OCI-LY7 (cell line): ENCODE measurements around the gene FRAT1. TPM values are rescaled to one million over a fixed set of nuclear protein-coding genes. Genes with fewer than 3 reads are reported as not detected.
"Not testable (repeated sequence)": the region's sequence is repeated elsewhere in the genome, so short reads cannot be mapped to it uniquely, and the experiment has no call there.

Source experiments
- BruUV-seq: library from RNA; stranded (reverse); fragments of 400-500 nt; replicated peaks from 2 replicates; lab custom pipeline; 2021; lab: Mats Ljungman, UMichigan
- CTCF ChIA-PET: fragments of 300-600 bp; sonication (Branson Sonifier 250); formaldehyde crosslinking; loops from one replicate; lab custom pipeline; 2022; ENCODE audit warnings: antibody characterized with exemption; ENCODE audit not compliant: unreplicated experiment; lab: Charles Lee
- POLR2A ChIA-PET: fragments of 300-600 bp; sonication (Branson Sonifier 250); formaldehyde crosslinking; loops from one replicate; lab custom pipeline; 2022; ENCODE audit warnings: antibody characterized with exemption; lab: Charles Lee
- DNase-seq: peaks from one replicate; pipeline ENCODE4 v3.0.0-alpha.2; 2015; ENCODE audit warnings: low spot score
- H2AFZ ChIP-seq: fragments of 200-600 bp; sonication (generic), shearing (Covaris generic); 2 replicates; pipeline ENCODE4 v1.6.1; 2014; ENCODE audit warnings: mild to moderate bottlenecking, antibody characterized with exemption, low read length, moderate library complexity
- H3K27ac ChIP-seq: fragments of 200-600 bp; sonication (generic); 2 replicates; pipeline ENCODE4 v1.5.1; 2014; ENCODE audit warnings: mixed run types, low read depth, mild to moderate bottlenecking, moderate library complexity, low read length, inconsistent platforms; ENCODE audit not compliant: poor library complexity, severe bottlenecking
- H3K36me3 ChIP-seq: fragments of 200-600 bp; sonication (generic); 2 replicates; pipeline ENCODE4 v1.6.1; 2014; ENCODE audit warnings: mild to moderate bottlenecking, antibody characterized with exemption, low read length, moderate library complexity, mixed read lengths; ENCODE audit not compliant: insufficient read depth
- H3K4me1 ChIP-seq: fragments of 200-600 bp; sonication (generic); 2 replicates; pipeline ENCODE4 v1.5.1; 2014; ENCODE audit warnings: mild to moderate bottlenecking, low read length; ENCODE audit not compliant: insufficient read depth, poor library complexity, severe bottlenecking
- H3K4me2 ChIP-seq: fragments of 200-600 bp; sonication (generic); 2 replicates; pipeline ENCODE4 v1.6.1; 2014; ENCODE audit warnings: mild to moderate bottlenecking, low read length
- H3K4me3 ChIP-seq: fragments of 200-600 bp; sonication (generic); 2 replicates; pipeline ENCODE4 v1.5.1; 2014; ENCODE audit warnings: mild to moderate bottlenecking, low read depth, low read length; ENCODE audit not compliant: poor library complexity, severe bottlenecking
- H3K79me2 ChIP-seq: fragments of 200-600 bp; sonication (generic); 2 replicates; pipeline ENCODE4 v1.6.1; 2016; ENCODE audit warnings: low read depth, mild to moderate bottlenecking, low read length, moderate library complexity, mixed read lengths; ENCODE audit not compliant: insufficient read depth
- H3K9me2 ChIP-seq: fragments of 200-600 bp; sonication (generic); 2 replicates; pipeline ENCODE4 v1.6.1; 2016; ENCODE audit warnings: mild to moderate bottlenecking, low read length, mixed read lengths; ENCODE audit not compliant: insufficient read depth
- H3K9me3 ChIP-seq: fragments of 200-600 bp; sonication (generic); 2 replicates; pipeline ENCODE4 v1.6.1; 2014; ENCODE audit warnings: mild to moderate bottlenecking, mixed run types, low read length, mixed read lengths
- H4K20me1 ChIP-seq: fragments of 200-600 bp; sonication (generic); 2 replicates; pipeline ENCODE4 v1.6.1; 2014; ENCODE audit warnings: mild to moderate bottlenecking, antibody characterized with exemption, low read length, moderate library complexity, mixed read lengths; ENCODE audit not compliant: insufficient read depth
- CTCF ChIP-seq: fragments of 200-600 bp; sonication (generic); conservative IDR thresholded peaks from 2 replicates; pipeline ENCODE4 v1.5.1; 2014; ENCODE audit warnings: mild to moderate bottlenecking, antibody characterized with exemption, low read length, moderate library complexity, mixed read lengths
- EZH2phosphoT487 ChIP-seq: fragments of 200-600 bp; sonication (generic); IDR thresholded peaks from 2 replicates; pipeline ENCODE4 v1.6.1; 2018; ENCODE audit warnings: low read depth, borderline replicate concordance, mild to moderate bottlenecking, mixed run types, antibody characterized with exemption, low read length, moderate library complexity, mixed read lengths
- intact Hi-C: fragments of 100-400 bp; cut with micrococcal nuclease; formaldehyde crosslinking; loops from one replicate; pipeline ENCODE4 v1.10.0; 2022; ENCODE audit not compliant: unreplicated experiment
- total RNA-seq, 2 experiments: library from RNA; depleted of rRNA in 1 of 2; stranded (reverse); fragments of >200 nt in 1 of 2; shearing (Covaris generic) in 1 of 2; gene quantifications; 2 replicates each; pipeline ENCODE4 v1.2.3, GENCODE V29; 2014 to 2022

Gene FRAT1
- total RNA-seq, 2 experiments from 2014 or later: 7.0 to 12.2 TPM

DNA sequence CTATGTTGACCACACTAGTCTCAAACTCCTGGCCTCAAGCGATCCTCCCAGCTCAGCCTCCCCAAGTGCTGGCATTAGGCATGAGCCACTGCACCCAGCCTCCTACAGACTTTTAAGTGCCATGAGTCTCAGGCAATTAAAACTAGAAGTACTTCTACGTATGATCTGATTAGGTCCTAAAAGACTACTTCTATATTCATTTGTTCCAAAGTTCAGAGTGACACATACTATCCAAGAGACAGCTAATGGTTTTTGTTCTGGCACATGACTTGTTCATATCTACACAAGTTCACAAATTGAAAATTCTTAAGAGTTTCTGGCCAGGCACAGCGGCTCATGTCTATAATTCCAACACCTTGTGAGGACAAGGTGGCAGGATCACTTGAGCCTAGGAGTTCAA lies 38.3 kb upstream of the FRAT1 start:
- ChIA-PET POLR2A (interaction anchor here (1.1 kb wide), 1 partner anchor 9 kb away, joined by 3 read pairs; no protein-coding TSS in a partner anchor), CTCF (no interaction called here)
- H4K20me1 ChIP-seq: no peaks in the 10 kb centered on the region
- BruUV-seq: no TSS peak
- H3K9me2 ChIP-seq: no peaks in the 10 kb centered on the region
- H3K9me3 ChIP-seq: no peaks in the 10 kb centered on the region
- DNase-seq: no peak
- TF ChIP-seq CTCF (no peak), EZH2phosphoT487 (no peak)
- intact Hi-C loops: no loop called here
- peaks cover 27% of the 10 kb centered on the region for H3K36me3 ChIP-seq
- H3K79me2 ChIP-seq: peaks cover 70% of the 10 kb centered on the region
- no peak overlapping the region for H3K4me2 ChIP-seq
- no peak overlapping the region for H3K4me3 ChIP-seq
- H3K4me1 ChIP-seq: peaks cover 47% of the 10 kb centered on the region
- H3K27ac ChIP-seq: no peak overlapping the region
- H2AFZ ChIP-seq: no peak overlapping the region

DNA sequence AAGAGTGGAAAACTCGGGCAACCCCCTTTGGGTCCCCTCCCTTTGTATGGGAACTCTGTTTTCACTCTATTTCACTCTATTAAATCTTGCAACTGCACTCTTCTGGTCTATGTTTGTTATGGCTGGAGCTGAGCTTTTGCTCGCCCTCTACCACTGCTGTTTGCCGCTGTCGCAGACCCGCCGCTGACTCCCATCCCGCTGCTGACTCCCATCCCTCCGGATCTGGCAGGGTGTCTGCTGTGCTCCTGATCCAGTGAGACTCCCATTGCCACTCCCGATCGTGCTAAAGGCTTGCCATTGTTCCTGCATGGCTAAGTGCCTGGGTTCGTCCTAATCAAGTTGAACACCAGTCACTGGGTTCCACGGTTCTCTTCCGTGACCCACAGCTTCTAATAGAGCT lies 29.0 kb upstream of the FRAT1 start:
- intact Hi-C loops, BruUV-seq, H3K4me2 ChIP-seq, DNase-seq, H3K9me3 ChIP-seq, H3K9me2 ChIP-seq, CTCF ChIA-PET, H2AFZ ChIP-seq, H4K20me1 ChIP-seq, H3K4me3 ChIP-seq, H3K27ac ChIP-seq: not testable (repeated sequence)
- POLR2A ChIA-PET: interaction anchor here (2.0 kb wide), 1 partner anchor 11 kb away, joined by 9 read pairs; no protein-coding TSS in a partner anchor
- Histone ChIP-seq H3K4me1 (peaks cover 26% of the 10 kb centered on the region), H3K36me3 (peaks cover 41% of the 10 kb centered on the region), H3K79me2 (peaks cover 58% of the 10 kb centered on the region)

- CTCF ChIA-PET, intact Hi-C loops, H3K27ac ChIP-seq, H2AFZ ChIP-seq, DNase-seq, H3K9me3 ChIP-seq, H4K20me1 ChIP-seq, BruUV-seq, H3K9me2 ChIP-seq: not testable (repeated sequence)
- peak overlapping the region; percentile 89 for H3K4me3 ChIP-seq
- H3K79me2 ChIP-seq: peaks cover 51% of the 10 kb centered on the region
- H3K4me2 ChIP-seq: peak overlapping the region; percentile 81
- POLR2A ChIA-PET: interaction anchor here (1.7 to 2.0 kb wide), 3 partner anchors 12 to 24 kb away, joined by 4 to 14 read pairs (median 9); no protein-coding TSS in a partner anchor
- peaks cover 39% of the 10 kb centered on the region for H3K36me3 ChIP-seq
- H3K4me1 ChIP-seq: peaks cover 26% of the 10 kb centered on the region
Observed at GRCh38 chr10:97290576-97291356, 28.3 kb upstream of the FRAT1 start.
